Esophagus squamous epithelium (tissue), 5 donors: Measurements from ENCODE around the gene ANTXR1. TPM values are rescaled to one million over a fixed set of nuclear protein-coding genes. Genes with fewer than 3 reads are reported as not detected.
A peak's percentile ranks its signal among the peaks of the same experiment; 100 is the strongest.

ENCODE experiments used
- DNase-seq: peaks from one replicate; lab custom pipeline; 2025; lab: John Stamatoyannopoulos, UW
- H3K27ac ChIP-seq, 4 donors: fragments of 200-600 bp; sonication (generic); one replicate each; pipeline ENCODE4 v1.5.1; 2016 to 2019; ENCODE audit warnings: mild to moderate bottlenecking in 1 of 4
- H3K27me3 ChIP-seq, 4 donors: fragments of 200-600 bp; sonication (generic); 1 replicate in 3 of 4; 2 replicates in 1 of 4; pipeline versions ENCODE4 v1.5.1 to v1.6.0; 2017 to 2021; ENCODE audit warnings: antibody characterized with exemption in 1 of 4
- H3K36me3 ChIP-seq, 3 donors: fragments of 200-600 bp; sonication (generic); one replicate each; pipeline ENCODE4 v1.5.1; 2016 to 2019
- H3K4me1 ChIP-seq, 3 donors: fragments of 200-600 bp; sonication (generic); one replicate each; pipeline ENCODE4 v1.5.1; 2017 to 2019
- H3K4me3 ChIP-seq, 4 donors: fragments of 200-600 bp; sonication (generic); 1 replicate in 3 of 4; 2 replicates in 1 of 4; pipeline ENCODE4 v1.5.1; 2016 to 2019; ENCODE audit warnings: mild to moderate bottlenecking in 2 of 4, moderate library complexity in 1 of 4
- H3K9me3 ChIP-seq, 3 donors: fragments of 200-600 bp; sonication (generic); one replicate each; pipeline ENCODE4 v1.5.1; 2016 to 2019
- POLR2A ChIP-seq, 4 donors: fragments of 450-650 bp; IDR thresholded peaks; one replicate each; pipeline ENCODE4 v1.6.1; 2017; ENCODE audit warnings: antibody characterized with exemption in 4 of 4, mild to moderate bottlenecking in 4 of 4, moderate library complexity in 3 of 4
- WGBS, 2 donors: methylation state at CpG; one replicate each; pipeline ENCODE4 v1.1.5; 2018; 5-methylcytosine and 5-hydroxymethylcytosine counted together
- intact Hi-C: fragments of 100-400 bp; cut with DNase I; formaldehyde crosslinking; loops from one replicate; pipeline ENCODE4 v1.15.0; 2022
- total RNA-seq, 4 donors: library from RNA; depleted of rRNA; stranded (reverse); fragments of >200 nt; gene quantifications; one replicate each; pipeline ENCODE4 v1.1.0, GENCODE V29; 2016
- TF ChIP-seq, protein P1 (sequence below), 6 experiments: fragments of 450-650 bp in 4 of 6; fragments of 200-600 bp in 2 of 6; sonication (generic) in 2 of 6; IDR thresholded peaks; one replicate each; pipeline ENCODE4 v1.5.1; 2016 to 2019; ENCODE audit warnings: antibody characterized with exemption in 6 of 6, mild to moderate bottlenecking in 4 of 6, moderate library complexity in 4 of 6
- donor health status: DM: yes; HTN: yes; CAD: no.

Gene ANTXR1
- total RNA-seq, 4 donors from 2014 or later, result 7.8 to 50.9 (median 17.3) TPM

GRCh38 chr2:69166465-69166811, 153.5 kb downstream of the ANTXR1 start:
- TF ChIP-seq, protein P1, sequence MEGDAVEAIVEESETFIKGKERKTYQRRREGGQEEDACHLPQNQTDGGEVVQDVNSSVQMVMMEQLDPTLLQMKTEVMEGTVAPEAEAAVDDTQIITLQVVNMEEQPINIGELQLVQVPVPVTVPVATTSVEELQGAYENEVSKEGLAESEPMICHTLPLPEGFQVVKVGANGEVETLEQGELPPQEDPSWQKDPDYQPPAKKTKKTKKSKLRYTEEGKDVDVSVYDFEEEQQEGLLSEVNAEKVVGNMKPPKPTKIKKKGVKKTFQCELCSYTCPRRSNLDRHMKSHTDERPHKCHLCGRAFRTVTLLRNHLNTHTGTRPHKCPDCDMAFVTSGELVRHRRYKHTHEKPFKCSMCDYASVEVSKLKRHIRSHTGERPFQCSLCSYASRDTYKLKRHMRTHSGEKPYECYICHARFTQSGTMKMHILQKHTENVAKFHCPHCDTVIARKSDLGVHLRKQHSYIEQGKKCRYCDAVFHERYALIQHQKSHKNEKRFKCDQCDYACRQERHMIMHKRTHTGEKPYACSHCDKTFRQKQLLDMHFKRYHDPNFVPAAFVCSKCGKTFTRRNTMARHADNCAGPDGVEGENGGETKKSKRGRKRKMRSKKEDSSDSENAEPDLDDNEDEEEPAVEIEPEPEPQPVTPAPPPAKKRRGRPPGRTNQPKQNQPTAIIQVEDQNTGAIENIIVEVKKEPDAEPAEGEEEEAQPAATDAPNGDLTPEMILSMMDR (IDR thresholded peaks at IDR 0.05), result no peak
- no peak for TF ChIP-seq POLR2A (IDR thresholded peaks at IDR 0.05)
- no peak overlapping the region for H3K4me3 ChIP-seq
- DNase-seq, result no peak
- H3K36me3 ChIP-seq, result no peaks in the 10 kb centered on the region
- intact Hi-C loops, result no loop called here
- H3K4me1 ChIP-seq, result peaks cover 26 to 88% (median 40%) of the 10 kb centered on the region in 3 donors
- no peaks in the 10 kb centered on the region for H3K9me3 ChIP-seq
- H3K27me3 ChIP-seq, result no peaks in the 10 kb centered on the region
- WGBS, 2 donors, result 93 to 94% methylated on average over 2 of the region's 2 CpGs
- no peak overlapping the region for H3K27ac ChIP-seq

- DNase-seq, result no peak
- Histone ChIP-seq H3K4me3 (no peak overlapping the region), H3K36me3 (no peaks in the 10 kb centered on the region), H3K27ac (peak overlapping the region in 3 of 4 donors; percentile 1 to 11 (median 2)), H3K27me3 (no peaks in the 10 kb centered on the region), H3K4me1 (peaks cover 29 to 88% (median 42%) of the 10 kb centered on the region in 3 donors), H3K9me3 (no peaks in the 10 kb centered on the region)
- intact Hi-C loops, result no loop called here
- 74 to 80% methylated on average over 5 of the region's 5 CpGs for WGBS, 2 donors
- TF ChIP-seq, protein P1 (IDR thresholded peaks at IDR 0.05), result no peak
- no peak for TF ChIP-seq POLR2A (IDR thresholded peaks at IDR 0.05)
Measured at GRCh38 chr2:69166812-69167468, 154.0 kb downstream of the ANTXR1 start.

GRCh38 chr2:69167469-69167822, 154.5 kb downstream of the ANTXR1 start:
- Histone ChIP-seq H3K4me1 (peaks cover 28 to 87% (median 42%) of the 10 kb centered on the region in 3 donors), H3K27ac (peak overlapping the region in 3 of 4 donors; percentile 1 to 11 (median 2)), H3K9me3 (no peaks in the 10 kb centered on the region), H3K4me3 (no peak overlapping the region), H3K27me3 (no peaks in the 10 kb centered on the region), H3K36me3 (no peaks in the 10 kb centered on the region)
- intact Hi-C loops, result no loop called here
- TF ChIP-seq POLR2A (IDR thresholded peaks at IDR 0.05), result no peak
- TF ChIP-seq, protein P1 (IDR thresholded peaks at IDR 0.05), result no peak
- no peak for DNase-seq
- 44 to 68% methylated on average over 3 to 4 of the region's 4 CpGs for WGBS, 2 donors

DNA sequence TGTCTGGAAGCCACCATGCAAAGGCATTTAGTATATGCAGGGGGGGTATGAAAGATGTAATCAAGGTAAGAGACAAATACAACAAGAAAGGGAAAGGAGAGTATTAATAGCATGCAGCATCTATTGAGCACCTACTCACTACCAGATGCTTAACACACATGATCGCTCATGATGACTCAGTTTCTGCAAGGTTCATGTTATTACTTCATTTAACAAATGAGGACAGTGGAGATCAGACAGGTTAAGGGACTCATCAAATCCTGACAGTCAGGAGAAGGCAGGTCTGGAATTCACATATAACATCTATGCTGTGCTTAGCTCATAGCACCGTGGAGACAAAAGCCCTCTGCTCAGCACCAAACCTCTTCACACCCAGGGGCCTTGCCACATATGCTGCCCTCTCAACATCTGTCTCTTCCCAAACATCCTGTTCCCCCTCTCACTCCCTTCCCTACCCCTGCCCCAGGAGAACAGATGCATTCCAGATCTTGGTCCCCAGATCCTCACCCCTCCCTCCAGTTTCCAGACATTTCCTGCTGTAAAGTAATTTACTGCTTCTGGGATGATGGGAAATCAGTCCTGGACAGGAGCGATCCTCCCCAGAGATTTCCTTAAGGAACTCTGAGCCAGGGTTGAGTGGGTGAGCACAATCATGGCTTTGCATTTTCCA, 155.3 kb downstream of the ANTXR1 start:
- no peak for DNase-seq
- Histone ChIP-seq H3K27ac (peak overlapping the region in 2 of 4 donors; percentile 37 to 64), H3K36me3 (no peaks in the 10 kb centered on the region), H3K9me3 (no peaks in the 10 kb centered on the region), H3K4me3 (no peak overlapping the region), H3K27me3 (no peaks in the 10 kb centered on the region), H3K4me1 (peaks cover 20 to 78% (median 36%) of the 10 kb centered on the region in 3 donors)
- 74 to 83% methylated on average over 3 of the region's 3 CpGs for WGBS, 2 donors
- intact Hi-C loops, result no loop called here
- TF ChIP-seq, protein P1 (IDR thresholded peaks at IDR 0.05), result no peak
- TF ChIP-seq POLR2A (IDR thresholded peaks at IDR 0.05), result no peak

- Histone ChIP-seq H3K4me1 (peaks cover 15 to 70% (median 28%) of the 10 kb centered on the region in 3 donors), H3K27me3 (no peaks in the 10 kb centered on the region), H3K27ac (peak overlapping the region in 3 of 4 donors; percentile 37 to 64 (median 38)), H3K9me3 (no peaks in the 10 kb centered on the region), H3K36me3 (no peaks in the 10 kb centered on the region), H3K4me3 (no peak overlapping the region)
- TF ChIP-seq POLR2A (IDR thresholded peaks at IDR 0.05), result no peak
- TF ChIP-seq, protein P1 (IDR thresholded peaks at IDR 0.05), result no peak
- DNase-seq, result no peak
- 43 to 59% methylated on average over 6 of the region's 6 CpGs for WGBS, 2 donors
- intact Hi-C loops, result no loop called here
Measured at GRCh38 chr2:69168950-69169654, 156.1 kb downstream of the ANTXR1 start.
